Breast epithelium (tissue), 4 donors: ENCODE data around the gene APMAP. TPM values are rescaled to one million over a fixed set of nuclear protein-coding genes. Genes with fewer than 3 reads are reported as not detected.
A peak's percentile ranks its signal among the peaks of the same experiment; 100 is the strongest.

Experiments used
- DNase-seq, 2 donors: peaks; one replicate each; pipeline ENCODE4 v3.0.0-alpha.2; 2019; ENCODE audit warnings: low spot score in 2 of 2
- H3K27ac ChIP-seq, 2 donors: fragments of 200-600 bp; sonication (generic) in 1 of 2; one replicate each; pipeline ENCODE4 v1.5.1; 2016 to 2019; ENCODE audit warnings: mild to moderate bottlenecking in 1 of 2
- H3K27me3 ChIP-seq, 2 donors: fragments of 200-600 bp; sonication (generic) in 1 of 2; one replicate each; pipeline versions ENCODE4 v1.5.1 to v1.6.0; 2017 to 2019; ENCODE audit warnings: control low read depth in 1 of 2, mild to moderate bottlenecking in 1 of 2
- H3K36me3 ChIP-seq: fragments of 200-600 bp; one replicate; pipeline ENCODE4 v1.5.1; 2019
- H3K4me1 ChIP-seq, 2 donors: fragments of 200-600 bp; sonication (generic); one replicate each; pipeline ENCODE4 v1.5.1; 2016 to 2019; ENCODE audit warnings: control low read depth in 1 of 2
- H3K4me3 ChIP-seq, 3 donors: fragments of 200-600 bp; sonication (generic); 1 replicate in 2 of 3; 2 replicates in 1 of 3; pipeline ENCODE4 v1.5.1; 2016 to 2019; ENCODE audit warnings: mild to moderate bottlenecking in 3 of 3, moderate library complexity in 2 of 3
- H3K9me3 ChIP-seq, 2 donors: fragments of 200-600 bp; sonication (generic) in 1 of 2; one replicate each; pipeline ENCODE4 v1.5.1; 2016 to 2019; ENCODE audit warnings: control low read depth in 1 of 2
- CTCF ChIP-seq, 3 donors: fragments of 450-650 bp; IDR thresholded peaks; one replicate each; pipeline ENCODE4 v1.5.1; 2016 to 2017; ENCODE audit warnings: antibody characterized with exemption in 3 of 3, mild to moderate bottlenecking in 3 of 3, moderate library complexity in 3 of 3
- POLR2A ChIP-seq: fragments of 450-650 bp; IDR thresholded peaks from one replicate; pipeline ENCODE4 v1.6.1; 2016; ENCODE audit warnings: antibody characterized with exemption, mild to moderate bottlenecking, moderate library complexity
- POLR2AphosphoS5 ChIP-seq, 3 donors: sonication (generic); formaldehyde crosslinking; IDR thresholded peaks; one replicate each; pipeline ENCODE4 v1.6.1; 2017; ENCODE audit warnings: antibody characterized with exemption in 3 of 3
- intact Hi-C: fragments of 100-400 bp; cut with DNase I; formaldehyde crosslinking; loops from one replicate; pipeline ENCODE4 v1.15.1; 2023; ENCODE audit warnings: low total_unique reads
- total RNA-seq, 3 donors: library from RNA; depleted of rRNA; stranded (reverse); fragments of >200 nt; gene quantifications; one replicate each; pipeline ENCODE4 v1.1.0, GENCODE V29; 2016

APMAP gene
- total RNA-seq, 3 donors from 2014 or later: 83.2 to 184 (median 101) TPM

GRCh38 chr20:24952376-24953208 lies 40.0 kb downstream of the APMAP start:
- Histone ChIP-seq H3K4me1 (no peaks in the 10 kb centered on the region), H3K4me3 (no peak overlapping the region), H3K27ac (no peak overlapping the region), H3K9me3 (no peaks in the 10 kb centered on the region), H3K27me3 (peaks cover 0 to 3% of the 10 kb centered on the region in 2 donors), H3K36me3 (no peaks in the 10 kb centered on the region)
- TF ChIP-seq POLR2A (no peak), CTCF (IDR thresholded peaks at IDR 0.05) (no peak), POLR2AphosphoS5 (IDR thresholded peaks at IDR 0.05) (no peak)
- intact Hi-C loops: no loop called here
- no peak for DNase-seq

- Histone ChIP-seq H3K4me3 (no peak overlapping the region), H3K9me3 (peaks cover 2 to 6% of the 10 kb centered on the region in 2 donors), H3K27ac (no peak overlapping the region), H3K36me3 (no peaks in the 10 kb centered on the region), H3K4me1 (no peaks in the 10 kb centered on the region), H3K27me3 (peaks cover 0 to 3% of the 10 kb centered on the region in 2 donors)
- intact Hi-C loops: no loop called here
- no peak for DNase-seq
- no peak for TF ChIP-seq CTCF (IDR thresholded peaks at IDR 0.05)
- TF ChIP-seq POLR2A: no peak
- TF ChIP-seq POLR2AphosphoS5 (IDR thresholded peaks at IDR 0.05): no peak
These were observed 40.9 kb downstream of the APMAP start for GRCh38 chr20:24951536-24952083.

- Histone ChIP-seq H3K36me3 (no peaks in the 10 kb centered on the region), H3K4me3 (no peak overlapping the region), H3K4me1 (no peaks in the 10 kb centered on the region), H3K27me3 (peaks cover 0 to 3% of the 10 kb centered on the region in 2 donors), H3K9me3 (peaks cover 6 to 7% of the 10 kb centered on the region in 2 donors), H3K27ac (peak overlapping the region in 1 of 2 donors; percentile 19)
- DNase-seq: no peak
- TF ChIP-seq POLR2A (no peak), POLR2AphosphoS5 (IDR thresholded peaks at IDR 0.05) (no peak), CTCF (IDR thresholded peaks at IDR 0.05) (no peak)
- intact Hi-C loops: no loop called here
These were observed 41.6 kb downstream of the APMAP start for GRCh38 chr20:24950836-24951525.

- peak overlapping the region in 1 of 2 donors; percentile 19 for H3K27ac ChIP-seq
- no peak for DNase-seq
These were observed 42.3 kb downstream of the APMAP start for GRCh38 chr20:24950128-24950835.

More at GRCh38 chr20:24950128-24950835, 42.3 kb downstream of the APMAP start:
- H3K36me3 ChIP-seq: no peaks in the 10 kb centered on the region
- H3K27me3 ChIP-seq: peaks cover 0 to 3% of the 10 kb centered on the region in 2 donors
- H3K4me1 ChIP-seq: no peaks in the 10 kb centered on the region
- H3K4me3 ChIP-seq: no peak overlapping the region
- intact Hi-C loops: no loop called here
- peaks cover 6 to 7% of the 10 kb centered on the region in 2 donors for H3K9me3 ChIP-seq
- TF ChIP-seq CTCF (IDR thresholded peaks at IDR 0.05) (no peak), POLR2A (no peak), POLR2AphosphoS5 (IDR thresholded peaks at IDR 0.05) (no peak)
